ENCODE results near the gene ACAT2.
"Not testable (repeated sequence)": the region's sequence is repeated elsewhere in the genome, so short reads cannot be mapped to it uniquely, and the experiment has no call there.

The ACAT2 gene

DNA sequence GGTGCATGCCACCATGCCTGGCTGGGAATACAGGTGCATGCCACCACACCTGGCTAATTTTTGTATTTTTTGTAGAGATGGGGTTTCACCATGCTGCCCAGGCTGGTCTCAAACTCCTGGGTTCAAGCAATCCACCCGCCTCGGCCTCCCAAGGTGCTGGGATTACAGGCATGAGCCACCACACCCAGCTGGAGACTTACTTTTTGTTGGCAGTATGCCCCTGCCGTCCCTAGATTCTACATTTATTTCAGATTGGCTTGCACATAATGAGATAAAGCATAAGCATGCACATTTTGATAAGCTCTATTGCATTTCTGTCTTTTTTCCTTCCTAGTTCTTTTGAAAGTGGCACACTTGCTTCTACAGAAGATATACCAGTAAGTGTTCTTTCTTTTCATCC is 54.9 kb downstream of the ACAT2 start:
- DNase-seq = not testable (repeated sequence)

DNA sequence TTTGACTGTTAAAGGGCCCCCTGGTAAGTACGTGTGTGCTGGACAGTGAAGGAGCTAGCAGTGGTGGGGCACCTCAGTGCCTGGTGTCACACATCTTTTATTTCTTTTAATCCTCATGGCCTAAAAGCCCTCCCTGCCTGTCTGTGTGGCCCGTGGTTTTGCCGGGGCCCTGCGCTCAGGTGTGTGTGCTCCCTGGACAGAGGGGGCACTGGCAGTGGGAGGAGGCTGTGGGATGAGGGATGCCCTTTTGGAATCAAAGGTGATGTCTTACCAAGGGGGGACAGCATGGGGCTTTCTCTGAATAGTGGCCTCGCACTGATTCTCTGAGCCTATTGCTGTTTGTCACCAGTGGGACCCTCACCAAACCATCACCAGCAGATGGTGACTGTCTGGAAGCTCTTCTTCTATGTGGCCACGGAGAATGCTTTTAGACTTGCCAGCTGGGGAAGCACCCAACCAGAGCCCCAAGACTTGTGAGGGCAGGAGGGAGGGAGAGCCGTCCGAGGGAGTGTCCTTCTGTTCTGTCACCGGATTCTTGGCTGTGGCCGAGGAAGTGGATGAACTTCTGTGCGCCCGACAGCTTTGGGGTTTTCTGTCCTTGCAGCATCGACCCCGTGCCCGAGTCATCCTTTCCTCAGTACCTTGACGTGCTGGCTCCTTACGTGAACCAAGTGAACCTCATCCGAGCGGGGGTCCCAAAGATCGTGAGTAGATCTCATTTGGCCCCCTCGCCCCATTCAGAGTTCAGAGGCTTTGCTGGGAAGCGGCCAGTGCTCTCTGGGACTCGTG is 56.3 kb downstream of the ACAT2 start:
- DNase-seq = no peak

DNA sequence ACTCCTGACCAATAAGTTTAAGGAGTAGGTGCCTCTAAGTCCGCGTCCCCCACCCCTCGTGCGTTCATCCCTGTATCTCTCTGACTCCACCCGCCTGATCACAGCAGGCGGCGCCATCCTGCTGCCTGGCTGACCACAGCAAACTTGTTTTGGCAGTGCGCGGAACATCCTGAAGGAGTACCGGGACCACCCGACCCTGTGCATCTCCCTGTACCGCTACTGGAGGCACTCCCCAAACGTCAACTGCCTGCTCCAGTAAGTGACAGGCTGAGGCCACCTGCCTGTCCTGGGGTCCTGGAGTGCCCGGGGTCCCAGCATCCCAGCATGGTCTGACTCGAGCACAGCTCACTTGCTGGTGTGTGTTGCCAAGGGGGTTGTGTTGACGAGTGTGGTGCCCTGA is 57.3 kb downstream of the ACAT2 start:
- no peak for DNase-seq

DNA sequence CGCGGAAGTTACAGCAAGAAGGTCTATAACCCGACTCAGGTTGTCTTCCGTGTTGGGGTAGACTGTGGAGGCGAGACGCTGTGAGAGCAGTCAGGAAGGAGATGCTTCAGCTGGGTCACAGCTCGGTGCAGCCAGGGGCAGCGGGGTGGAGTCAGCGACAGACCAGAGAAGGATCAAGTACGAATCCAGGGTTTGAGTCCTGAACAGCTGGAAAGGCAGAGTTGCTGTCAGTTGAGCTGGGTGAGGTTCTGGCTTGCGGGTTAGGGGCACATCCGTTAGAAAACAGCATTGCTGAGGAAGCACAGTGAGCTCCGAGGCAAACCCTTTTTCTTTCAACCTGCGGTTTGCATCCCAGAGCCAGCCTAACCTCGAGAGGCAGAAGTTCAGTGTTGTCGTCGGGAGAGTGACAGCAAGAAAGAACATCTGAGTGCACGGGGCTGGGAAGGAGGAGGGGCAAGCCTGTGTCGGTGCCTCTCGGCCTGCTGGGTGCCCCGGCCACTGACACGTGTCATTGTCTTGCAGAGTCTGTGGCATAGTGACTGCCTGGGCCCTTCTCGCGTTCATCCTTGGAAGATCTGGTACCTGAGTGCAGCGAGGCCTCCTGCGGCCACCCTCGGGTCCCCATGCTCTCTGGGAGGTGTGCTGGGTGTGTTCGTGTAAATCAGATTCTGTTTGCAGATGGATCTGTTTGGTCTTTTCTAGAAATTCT is 58.2 kb downstream of the ACAT2 start:
- DNase-seq = no peak

DNA sequence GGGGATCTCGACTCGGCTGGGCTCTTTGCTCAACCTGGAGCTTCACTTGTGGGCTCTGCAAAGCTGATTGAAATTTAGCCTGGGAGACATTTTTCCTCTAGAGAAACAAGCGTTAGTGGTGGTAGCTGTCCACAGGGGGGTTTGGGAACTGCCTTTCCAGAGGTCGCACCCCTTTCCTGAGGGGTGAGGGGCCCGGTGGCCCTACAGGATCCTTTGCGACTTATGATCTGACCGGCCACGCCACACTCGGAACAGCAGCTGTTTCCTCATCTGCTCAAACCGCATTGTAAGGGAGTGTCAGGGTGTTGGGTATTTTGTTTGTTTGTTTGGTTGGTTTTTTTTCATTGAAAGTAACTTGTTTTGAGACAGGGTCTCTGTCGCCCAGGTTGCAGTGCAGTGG is 59.3 kb downstream of the ACAT2 start:
- DNase-seq = no peak

DNA sequence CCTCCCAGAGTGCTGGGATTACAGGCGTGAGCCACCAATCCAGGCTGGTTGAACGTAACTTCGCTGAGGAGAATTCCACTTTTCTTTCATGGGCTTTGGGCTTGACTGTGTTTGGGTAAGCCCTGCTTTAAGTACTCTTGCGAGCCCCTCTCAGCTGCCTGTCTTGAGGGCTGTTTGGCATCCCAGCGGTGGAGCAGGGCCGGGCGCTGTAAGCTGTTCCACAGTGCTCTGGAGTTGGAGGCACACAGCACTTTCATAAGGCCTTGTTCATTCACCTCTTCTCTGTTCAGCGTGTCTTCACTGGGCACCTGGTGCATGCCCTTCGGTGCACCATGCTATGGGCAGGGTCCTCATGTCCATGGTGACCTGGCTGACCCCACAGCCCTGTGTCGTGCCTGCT is 59.9 kb downstream of the ACAT2 start:
- DNase-seq = no peak

DNA sequence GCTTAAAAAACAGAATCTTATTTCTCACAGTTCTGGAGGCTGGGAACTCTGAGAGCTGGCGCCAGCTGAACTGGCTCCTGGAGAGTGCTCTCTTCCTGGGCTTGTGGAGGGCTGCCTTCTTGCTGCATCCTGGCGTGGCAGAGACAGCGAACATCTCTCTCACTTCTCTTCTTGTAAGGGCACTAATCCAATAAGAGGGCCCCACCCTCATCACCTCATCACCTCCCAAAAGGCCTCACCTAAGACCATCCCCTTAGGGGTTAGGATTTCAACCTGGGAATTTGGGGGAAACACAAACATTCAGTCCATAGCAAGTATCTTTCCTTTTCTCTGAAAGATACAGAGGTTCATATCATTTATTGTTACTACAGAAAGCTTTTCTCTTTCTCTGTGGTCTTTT is 62.1 kb downstream of the ACAT2 start:
- no peak for DNase-seq

DNA sequence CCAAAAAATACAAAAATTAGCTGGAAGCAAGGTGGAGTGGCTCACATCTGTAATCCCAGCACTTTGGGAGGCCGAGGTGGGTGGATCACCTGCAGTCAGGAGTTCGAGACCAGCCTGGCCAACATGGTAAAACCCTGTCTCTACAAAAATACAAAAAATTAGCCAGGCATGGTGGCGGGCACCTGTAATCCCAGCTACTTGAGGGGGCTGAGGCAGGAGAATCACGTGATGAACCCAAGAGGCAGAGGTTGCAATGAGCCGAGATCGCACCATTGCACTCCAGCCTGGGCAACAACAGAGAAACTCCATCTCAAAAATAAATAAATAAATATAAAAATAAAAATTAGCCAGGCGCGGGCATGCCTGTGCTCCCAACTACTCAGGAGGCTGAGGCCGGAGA is 62.8 kb downstream of the ACAT2 start:
- DNase-seq = not testable (repeated sequence)

DNA sequence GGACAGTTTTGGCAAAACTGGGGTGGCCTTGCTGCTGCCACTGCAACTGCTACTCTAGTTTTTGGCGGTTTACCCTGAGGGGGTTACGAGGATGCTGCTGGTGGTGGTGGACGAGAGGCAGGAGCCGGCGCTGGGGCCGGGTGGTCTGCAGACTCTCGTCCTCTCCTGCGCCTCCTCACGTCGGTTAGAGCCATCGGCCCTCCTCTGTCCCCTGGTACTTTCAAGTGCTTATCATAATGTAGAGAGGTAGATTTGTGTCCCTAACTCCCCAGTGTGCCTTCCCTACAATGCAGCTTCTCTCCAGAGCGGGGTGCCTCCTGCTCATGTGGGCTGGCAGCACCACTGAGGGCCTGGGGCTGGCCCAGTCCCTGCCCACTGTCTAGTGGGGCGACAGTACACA is 64.2 kb downstream of the ACAT2 start:
- DNase-seq = no peak

DNA sequence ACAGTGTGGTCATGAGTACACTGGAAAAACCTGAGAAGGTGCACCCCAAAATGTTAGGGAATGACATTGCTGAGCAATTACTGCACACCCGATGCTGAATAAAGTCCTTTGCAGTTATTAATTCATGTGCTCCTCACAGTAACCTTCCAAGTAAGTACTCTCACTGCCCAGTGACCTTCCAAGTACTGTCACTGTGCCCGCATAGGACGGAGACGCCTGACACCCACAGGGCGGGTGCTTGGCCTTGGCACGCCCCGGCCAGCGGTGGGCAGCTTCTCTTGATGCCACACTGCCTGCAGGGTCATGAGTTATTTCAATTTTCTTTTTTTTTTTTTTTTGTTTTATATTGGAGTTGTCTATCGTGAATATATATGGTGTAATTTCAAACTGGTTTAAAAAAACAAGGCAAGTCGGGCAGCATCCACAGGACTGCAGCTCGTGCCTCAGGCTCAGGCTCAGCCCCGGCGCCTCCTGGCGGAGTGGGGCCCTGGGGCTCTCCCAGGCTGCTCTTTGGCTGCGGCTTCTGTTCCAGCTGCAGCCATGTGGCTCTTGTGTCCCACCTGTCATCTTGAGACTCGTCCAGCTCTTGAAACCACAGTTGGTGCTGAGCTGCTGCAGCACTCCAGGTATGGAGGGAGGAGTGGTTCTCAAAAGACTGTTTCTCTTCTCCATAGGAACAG is 65.3 kb downstream of the ACAT2 start:
- DNase-seq = no peak

DNA sequence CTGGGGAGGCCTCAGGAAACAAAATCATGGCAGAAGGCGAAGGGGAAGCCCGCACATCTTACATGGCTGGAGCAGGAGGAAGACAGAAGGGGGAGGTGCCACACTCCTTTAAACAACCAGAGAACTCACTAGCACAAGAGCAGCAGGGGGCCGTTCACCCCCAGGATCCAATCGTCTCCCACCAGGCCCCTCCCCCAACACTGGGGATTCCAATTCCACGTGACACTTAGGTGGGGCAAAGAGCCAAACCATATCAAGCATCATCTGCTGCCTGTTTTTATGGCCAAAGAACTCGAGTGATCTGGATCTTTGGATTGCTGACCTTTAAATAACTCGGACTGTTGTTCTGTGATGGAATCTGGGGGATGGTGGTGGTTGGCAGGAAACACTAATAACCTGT is 66.2 kb downstream of the ACAT2 start:
- DNase-seq = no peak

Data from NCI-H1694 treated with DMSO at 0.1 percent for 48 hours (cell line).